Lower leg skin (tissue), 3 donors: ENCODE data around the gene GRIK2.

Experiments used
- POLR2A ChIP-seq, 2 donors: fragments of 450-650 bp; IDR thresholded peaks; one replicate each; pipeline ENCODE4 v1.6.1; 2016 to 2017; ENCODE audit warnings: antibody characterized with exemption in 2 of 2, mild to moderate bottlenecking in 1 of 2, moderate library complexity in 1 of 2
- TF ChIP-seq, protein P1 (sequence below), 3 donors: fragments of 450-650 bp; IDR thresholded peaks; one replicate each; pipeline ENCODE4 v1.5.1; 2016; ENCODE audit warnings: antibody characterized with exemption in 3 of 3, mild to moderate bottlenecking in 3 of 3, moderate library complexity in 2 of 3

DNA sequence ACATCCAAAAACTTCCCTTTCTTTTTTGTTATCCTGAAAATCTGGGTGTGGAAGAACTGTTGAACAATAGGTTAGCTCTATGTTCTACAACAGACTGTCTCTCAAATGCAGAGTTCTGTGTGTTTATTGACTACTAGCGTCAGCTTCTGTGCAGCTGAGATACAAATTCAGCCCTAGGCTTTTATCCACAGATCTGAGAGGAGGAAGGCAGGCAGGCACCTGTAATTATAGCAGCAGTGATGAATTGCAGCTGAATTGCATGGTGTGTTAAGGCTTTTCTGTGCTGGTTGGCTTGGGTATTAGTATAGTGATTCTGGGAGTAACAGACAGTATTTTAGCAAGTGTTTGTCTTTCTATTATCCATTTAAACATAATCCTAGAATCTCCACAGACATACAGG lies 24.4 kb downstream of the GRIK2 start:
- TF ChIP-seq POLR2A (IDR thresholded peaks at IDR 0.05) = no peak
- TF ChIP-seq, protein P1, sequence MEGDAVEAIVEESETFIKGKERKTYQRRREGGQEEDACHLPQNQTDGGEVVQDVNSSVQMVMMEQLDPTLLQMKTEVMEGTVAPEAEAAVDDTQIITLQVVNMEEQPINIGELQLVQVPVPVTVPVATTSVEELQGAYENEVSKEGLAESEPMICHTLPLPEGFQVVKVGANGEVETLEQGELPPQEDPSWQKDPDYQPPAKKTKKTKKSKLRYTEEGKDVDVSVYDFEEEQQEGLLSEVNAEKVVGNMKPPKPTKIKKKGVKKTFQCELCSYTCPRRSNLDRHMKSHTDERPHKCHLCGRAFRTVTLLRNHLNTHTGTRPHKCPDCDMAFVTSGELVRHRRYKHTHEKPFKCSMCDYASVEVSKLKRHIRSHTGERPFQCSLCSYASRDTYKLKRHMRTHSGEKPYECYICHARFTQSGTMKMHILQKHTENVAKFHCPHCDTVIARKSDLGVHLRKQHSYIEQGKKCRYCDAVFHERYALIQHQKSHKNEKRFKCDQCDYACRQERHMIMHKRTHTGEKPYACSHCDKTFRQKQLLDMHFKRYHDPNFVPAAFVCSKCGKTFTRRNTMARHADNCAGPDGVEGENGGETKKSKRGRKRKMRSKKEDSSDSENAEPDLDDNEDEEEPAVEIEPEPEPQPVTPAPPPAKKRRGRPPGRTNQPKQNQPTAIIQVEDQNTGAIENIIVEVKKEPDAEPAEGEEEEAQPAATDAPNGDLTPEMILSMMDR (IDR thresholded peaks at IDR 0.05) = no peak
